A375 (cell line): ENCODE results near the gene USP13. TPM values are rescaled to one million over a fixed set of nuclear protein-coding genes. Genes with fewer than 3 reads are reported as not detected.

Experiments
- small RNA-seq: library from RNA; depleted of rRNA; stranded (forward); fragments of <200 nt; gene quantifications from one replicate; pipeline ENCODE3, GENCODE V24; 2014
- total RNA-seq: library from RNA; depleted of rRNA; stranded (reverse); fragments of >200 nt; shearing (Covaris generic); gene quantifications from 2 replicates; pipeline ENCODE4 v1.2.3, GENCODE V29; 2014; rRNA removed

Gene USP13, protein sequence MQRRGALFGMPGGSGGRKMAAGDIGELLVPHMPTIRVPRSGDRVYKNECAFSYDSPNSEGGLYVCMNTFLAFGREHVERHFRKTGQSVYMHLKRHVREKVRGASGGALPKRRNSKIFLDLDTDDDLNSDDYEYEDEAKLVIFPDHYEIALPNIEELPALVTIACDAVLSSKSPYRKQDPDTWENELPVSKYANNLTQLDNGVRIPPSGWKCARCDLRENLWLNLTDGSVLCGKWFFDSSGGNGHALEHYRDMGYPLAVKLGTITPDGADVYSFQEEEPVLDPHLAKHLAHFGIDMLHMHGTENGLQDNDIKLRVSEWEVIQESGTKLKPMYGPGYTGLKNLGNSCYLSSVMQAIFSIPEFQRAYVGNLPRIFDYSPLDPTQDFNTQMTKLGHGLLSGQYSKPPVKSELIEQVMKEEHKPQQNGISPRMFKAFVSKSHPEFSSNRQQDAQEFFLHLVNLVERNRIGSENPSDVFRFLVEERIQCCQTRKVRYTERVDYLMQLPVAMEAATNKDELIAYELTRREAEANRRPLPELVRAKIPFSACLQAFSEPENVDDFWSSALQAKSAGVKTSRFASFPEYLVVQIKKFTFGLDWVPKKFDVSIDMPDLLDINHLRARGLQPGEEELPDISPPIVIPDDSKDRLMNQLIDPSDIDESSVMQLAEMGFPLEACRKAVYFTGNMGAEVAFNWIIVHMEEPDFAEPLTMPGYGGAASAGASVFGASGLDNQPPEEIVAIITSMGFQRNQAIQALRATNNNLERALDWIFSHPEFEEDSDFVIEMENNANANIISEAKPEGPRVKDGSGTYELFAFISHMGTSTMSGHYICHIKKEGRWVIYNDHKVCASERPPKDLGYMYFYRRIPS
- 9.5 and 10.7 TPM in 2 replicates for total RNA-seq

DNA sequence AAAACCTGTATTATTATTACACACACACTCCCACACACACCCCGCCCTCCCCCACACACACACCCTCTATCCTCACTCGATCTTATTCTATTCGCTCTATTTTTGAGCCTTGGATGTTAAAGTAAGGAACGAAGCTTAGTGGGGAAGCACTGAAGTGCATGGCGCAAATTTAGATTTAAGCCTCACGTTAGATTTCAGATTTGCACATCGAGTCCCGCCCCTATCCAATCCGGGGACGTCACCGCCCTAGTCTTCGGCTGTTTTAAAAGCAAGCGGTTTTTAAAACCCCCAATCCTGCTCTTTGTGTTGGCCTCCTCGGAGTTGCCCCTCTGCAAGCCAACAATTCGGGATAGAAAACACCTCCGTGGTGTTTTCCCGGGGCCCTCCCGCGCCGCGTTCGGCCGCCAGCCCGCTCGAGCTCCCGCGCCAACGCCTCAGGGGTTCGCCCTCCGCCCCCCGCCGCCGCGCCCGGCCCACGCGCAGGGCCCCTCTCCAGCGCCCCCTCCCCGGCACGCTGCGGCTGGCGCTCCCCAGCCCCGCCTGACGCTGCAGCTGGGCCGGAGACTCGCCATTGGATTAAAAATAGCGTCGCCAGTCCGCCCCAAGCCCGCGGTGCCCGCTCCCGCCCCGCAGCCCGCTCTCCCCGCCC, at the start of gene USP13:
Gene USP13 (plus strand): TSS at position 594 of the 649 bp plus-strand sequence. CDS start 186 bp downstream, outside the sequence.

DNA sequence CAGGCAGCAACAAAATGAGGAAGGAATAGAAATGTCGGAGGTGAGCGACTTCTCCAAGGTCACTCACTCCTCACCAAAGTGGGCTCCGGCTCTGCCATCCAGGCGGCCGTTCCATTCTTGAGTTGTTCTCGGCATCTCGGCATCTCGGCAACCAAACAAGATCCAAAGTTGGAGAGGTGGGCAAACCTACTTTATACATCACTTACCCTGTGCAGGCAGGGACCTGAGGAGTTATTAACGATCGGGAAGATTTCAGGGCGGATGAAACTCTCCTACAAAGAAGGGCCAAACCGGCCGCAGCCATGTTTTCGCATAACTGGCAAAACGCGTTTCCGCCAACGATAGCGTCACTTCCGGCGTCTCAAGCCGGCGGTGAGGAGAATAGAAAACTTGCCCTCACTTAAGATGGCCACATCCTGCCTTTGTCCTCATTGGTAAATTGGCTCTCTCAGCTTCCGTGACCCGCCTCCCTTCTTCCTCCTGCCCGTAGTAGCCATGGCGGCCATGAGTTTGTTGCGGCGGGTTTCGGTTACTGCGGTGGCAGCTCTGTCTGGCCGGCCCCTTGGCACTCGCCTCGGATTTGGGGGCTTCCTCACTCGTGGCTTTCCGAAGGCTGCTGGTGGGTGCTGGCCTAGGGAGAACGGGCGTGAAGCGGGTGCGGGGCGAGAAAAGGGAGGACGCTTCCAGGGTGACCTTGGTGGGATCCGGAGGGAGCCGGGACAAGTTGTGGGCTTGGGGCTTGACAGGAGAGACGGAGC, 48.3 kb upstream of the USP13 start, which contains the start of the genes MRPL47 and NDUFB5:
Gene MRPL47 (minus strand): TSS at position 318 of the 758 bp plus-strand sequence. CDS start 14 bp downstream, at position 304.
Gene NDUFB5 (plus strand): TSS at position 474 of the 758 bp plus-strand sequence. CDS start 22 bp downstream, at position 496.

Small RNAs within 50 kb of the gene (small RNA-seq; reads per million reads assigned to genes)
- not detected for gene RF01210

Other genes starting within 250 kb of the USP13 start
- gene GNB4, start 201.6 kb upstream of the USP13 start, total RNA-seq, result 11.1 and 11.9 TPM in 2 replicates
- gene ACTL6A, start 90.1 kb upstream of the USP13 start, total RNA-seq, result 71.8 and 75.1 TPM in 2 replicates
- gene MRPL47, start 48.4 kb upstream of the USP13 start, total RNA-seq, result 67.2 and 79.0 TPM in 2 replicates
- gene NDUFB5, start 48.2 kb upstream of the USP13 start, total RNA-seq, result 93.7 and 115 TPM in 2 replicates